Measurements from ENCODE around the gene MBL2.
A peak's percentile ranks its signal among the peaks of the same experiment; 100 is the strongest.

Gene MBL2

GRCh38 chr10:52772623-52773022, at the start of gene MBL2:
MBL2 (minus strand) TSS chr10:52772784; CDS start chr10:52771635, 1,149 bp downstream.
- DNase-seq, result no peak

GRCh38 chr10:52820309-52820708, 47.7 kb upstream of the MBL2 start:
- no peak for DNase-seq

DNA sequence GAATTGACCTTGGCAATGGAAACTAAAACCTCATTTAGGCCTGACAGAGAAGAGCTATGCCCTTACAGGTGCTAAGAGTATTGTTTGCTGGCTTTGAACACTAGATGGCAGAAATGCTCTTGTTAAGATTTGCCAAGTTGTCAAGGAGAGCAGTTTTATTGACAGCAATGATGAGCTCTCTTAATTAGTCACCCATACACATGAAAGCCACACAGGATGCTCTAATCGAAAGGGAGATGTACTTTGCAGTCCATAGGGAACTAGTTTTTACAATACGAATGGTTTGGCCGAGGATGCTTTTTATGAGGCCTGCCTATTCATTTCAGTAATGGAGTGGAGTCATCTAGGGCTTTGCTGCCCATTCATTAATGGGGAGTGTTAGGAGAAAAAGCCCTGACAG, 45.4 kb upstream of the MBL2 start:
- no peak for DNase-seq

GRCh38 chr10:52814506-52814905, 41.9 kb upstream of the MBL2 start:
- no peak for DNase-seq

DNA sequence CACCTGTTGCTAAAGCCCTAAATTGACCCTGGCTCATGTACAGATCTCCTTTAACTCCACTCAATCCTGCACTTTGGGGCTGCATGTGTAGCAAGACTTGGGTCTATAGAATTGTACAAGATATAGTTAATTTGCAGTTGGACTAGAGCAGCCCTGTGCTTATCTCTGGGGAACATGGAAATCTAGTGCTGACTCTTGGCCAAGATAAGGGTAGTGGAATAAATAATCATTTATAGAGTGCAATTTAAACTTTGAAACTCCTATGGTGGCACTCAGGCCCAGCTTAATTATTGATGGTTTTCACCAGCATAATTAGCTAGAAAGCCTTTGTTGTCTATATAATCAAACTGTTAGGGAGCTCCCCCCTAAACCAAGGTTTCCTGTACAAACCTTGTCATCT, 39.2 kb upstream of the MBL2 start:
- no peak for DNase-seq

GRCh38 chr10:52810761-52811160, 38.2 kb upstream of the MBL2 start:
- DNase-seq, result no peak

GRCh38 chr10:52807803-52808202, 35.2 kb upstream of the MBL2 start:
- no peak for DNase-seq

DNA sequence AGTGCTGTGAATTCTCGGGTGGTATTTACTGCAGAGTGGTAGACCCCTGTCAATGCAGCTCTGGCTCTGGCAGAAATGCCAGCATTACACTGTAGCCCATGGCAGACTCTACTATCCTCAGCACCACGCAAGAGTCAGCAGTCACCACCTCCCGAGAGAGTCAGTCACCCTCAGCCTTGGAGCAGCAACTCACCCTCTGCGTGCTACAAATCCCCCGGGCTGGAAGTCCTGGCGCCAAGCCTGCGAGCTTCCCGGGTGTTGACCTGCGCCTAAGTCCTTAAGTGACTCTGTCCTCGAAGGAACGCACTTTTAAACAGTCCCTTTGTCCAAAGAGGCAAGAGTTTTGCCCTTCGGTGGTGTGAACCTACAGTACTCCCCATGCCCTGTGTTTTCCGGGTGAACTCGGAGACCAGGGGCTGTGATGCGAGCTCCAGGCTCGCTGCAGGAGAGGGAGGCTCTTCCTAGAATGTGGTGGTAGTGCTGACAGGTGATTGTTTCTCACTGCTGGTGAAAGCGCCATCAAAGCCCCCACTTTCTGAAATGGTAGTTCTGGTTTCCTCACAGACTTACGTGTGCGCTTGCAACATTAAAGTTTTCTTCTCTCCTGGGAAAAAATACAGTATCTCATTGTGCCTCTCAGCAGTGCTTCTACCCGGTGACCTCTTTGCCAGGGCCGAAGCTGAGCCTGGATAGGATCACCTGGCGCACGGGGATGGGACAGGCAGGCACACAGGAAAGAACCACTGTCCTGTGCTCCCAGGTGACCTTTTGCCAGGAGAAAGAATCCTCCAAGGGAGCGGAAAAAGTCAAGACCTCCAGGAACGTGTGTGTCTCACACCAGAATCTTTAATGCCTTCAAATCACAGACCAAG, 33.1 kb upstream of the MBL2 start:
- no peak for DNase-seq

DNA sequence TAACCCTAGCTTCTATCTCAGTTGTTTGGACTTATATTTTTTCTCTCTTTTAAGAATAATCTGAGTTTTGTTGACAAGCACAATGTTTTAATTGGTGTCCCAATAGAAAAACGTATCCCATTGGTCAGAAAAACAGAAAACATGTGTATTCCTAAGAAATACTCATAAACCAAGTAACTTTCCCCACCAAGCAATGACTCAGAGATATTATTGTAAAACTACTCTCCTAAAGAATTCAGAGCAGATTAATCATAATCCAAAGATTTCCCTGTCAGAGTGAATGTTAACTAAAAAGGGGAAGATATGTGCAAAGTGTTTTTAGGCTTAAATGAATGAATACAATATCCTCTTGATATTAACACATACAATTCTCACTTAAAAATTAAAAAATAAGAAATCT, 29.4 kb upstream of the MBL2 start:
- no peak for DNase-seq

GRCh38 chr10:52786098-52786497, 13.5 kb upstream of the MBL2 start:
- no peak for DNase-seq

GRCh38 chr10:52785418-52785817, 12.8 kb upstream of the MBL2 start:
- DNase-seq, result no peak

- DNase-seq, result no peak
Measured at GRCh38 chr10:52783726-52784125, 11.1 kb upstream of the MBL2 start.

DNA sequence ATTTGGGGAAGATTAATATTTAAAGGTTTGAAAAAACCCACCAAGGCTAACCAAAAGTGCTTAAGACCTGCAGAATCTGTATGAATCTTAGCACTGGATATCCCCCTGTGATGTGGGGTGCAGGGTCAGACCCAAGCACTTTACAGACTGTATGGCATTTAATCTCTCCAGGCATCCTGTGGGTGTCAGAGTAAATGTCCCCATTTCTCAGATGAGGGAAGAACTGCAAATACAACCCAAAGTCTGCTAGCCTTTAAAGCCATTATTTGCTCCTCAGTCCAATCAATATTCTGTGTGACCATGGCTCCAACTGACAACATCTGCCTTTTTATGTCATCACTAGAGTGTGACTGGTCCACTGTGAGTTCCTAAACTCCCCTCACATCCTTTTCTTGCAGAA, 10.0 kb upstream of the MBL2 start:
- no peak for DNase-seq

DNA sequence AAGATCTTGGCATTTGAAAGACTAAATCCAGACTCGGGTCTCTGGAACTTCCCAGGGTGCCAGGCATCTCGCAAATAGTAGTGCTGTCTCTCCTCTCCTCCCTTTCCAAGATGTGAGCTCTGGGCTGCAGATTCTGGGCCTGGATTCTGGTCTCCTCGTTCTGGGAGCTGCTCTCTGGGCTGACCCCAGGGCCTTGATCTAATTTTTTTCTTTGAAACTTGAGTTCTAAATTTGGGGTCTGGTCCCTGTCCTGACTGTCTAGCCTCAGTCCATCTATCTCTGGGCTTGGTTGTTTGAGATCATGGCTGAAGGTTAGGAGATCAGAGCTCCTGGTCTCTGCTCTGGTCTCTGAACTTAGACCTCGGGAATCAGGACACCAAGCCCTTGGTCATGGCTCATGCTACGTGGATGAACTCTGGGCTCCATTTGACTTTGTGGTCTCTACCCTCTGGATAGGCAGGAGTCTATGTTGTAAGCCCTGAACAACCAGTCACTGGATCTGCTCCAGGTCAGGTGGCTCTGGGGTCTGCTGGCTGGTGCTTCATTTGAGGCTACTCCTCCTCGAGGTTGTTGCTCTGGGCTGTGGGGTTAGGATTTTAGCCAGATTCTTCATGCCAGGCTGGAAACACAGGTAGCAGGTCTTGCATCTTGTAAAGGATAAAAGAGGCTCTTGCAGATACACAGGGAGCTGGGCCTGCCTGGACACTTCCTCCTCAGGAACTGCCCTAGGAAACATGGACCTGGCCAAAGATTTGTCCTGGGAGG, 8.0 kb upstream of the MBL2 start:
- DNase-seq, result no peak

DNA sequence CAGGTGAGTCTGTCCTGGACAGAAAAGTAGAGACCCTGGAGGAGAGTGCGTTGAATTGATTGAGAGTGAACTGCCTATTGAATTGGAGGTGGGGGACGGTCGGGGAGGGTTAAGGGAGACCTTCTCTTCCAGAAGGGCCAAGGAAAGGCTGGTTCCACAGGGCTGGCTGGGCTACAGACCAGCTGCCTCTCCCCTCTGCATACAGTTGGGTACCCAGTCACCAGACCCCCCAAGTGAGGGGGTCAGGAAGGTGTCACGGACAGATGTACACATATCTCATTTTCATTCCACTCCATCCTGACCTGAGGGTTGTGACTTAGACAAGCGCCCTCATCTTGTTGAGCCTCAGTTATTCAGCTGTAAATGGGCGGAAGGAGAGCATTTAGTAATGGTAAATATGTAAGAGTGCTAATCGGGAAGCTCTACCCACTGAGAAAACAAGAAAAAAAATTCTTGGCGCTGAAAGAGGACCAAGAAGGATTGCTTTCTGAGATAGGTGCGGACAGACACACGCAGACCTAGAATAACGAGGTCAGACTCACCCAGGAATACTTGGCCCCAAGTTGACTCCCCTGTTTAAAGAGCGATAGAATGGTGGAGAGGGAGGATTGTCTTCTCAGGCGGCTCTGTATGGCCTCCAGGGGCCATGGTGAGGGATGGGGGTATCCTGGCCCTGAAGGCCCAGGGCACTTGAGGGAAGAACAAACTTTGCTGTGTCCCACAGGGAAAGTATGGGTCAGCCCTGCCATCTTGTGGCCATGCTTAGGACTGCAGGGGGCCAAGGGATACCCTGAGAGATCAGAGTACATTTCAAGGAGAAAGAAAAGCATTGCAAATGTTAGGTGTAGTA, 7.2 kb upstream of the MBL2 start:
- DNase-seq, result peak in 1 of 4 experiments; percentile 1

DNA sequence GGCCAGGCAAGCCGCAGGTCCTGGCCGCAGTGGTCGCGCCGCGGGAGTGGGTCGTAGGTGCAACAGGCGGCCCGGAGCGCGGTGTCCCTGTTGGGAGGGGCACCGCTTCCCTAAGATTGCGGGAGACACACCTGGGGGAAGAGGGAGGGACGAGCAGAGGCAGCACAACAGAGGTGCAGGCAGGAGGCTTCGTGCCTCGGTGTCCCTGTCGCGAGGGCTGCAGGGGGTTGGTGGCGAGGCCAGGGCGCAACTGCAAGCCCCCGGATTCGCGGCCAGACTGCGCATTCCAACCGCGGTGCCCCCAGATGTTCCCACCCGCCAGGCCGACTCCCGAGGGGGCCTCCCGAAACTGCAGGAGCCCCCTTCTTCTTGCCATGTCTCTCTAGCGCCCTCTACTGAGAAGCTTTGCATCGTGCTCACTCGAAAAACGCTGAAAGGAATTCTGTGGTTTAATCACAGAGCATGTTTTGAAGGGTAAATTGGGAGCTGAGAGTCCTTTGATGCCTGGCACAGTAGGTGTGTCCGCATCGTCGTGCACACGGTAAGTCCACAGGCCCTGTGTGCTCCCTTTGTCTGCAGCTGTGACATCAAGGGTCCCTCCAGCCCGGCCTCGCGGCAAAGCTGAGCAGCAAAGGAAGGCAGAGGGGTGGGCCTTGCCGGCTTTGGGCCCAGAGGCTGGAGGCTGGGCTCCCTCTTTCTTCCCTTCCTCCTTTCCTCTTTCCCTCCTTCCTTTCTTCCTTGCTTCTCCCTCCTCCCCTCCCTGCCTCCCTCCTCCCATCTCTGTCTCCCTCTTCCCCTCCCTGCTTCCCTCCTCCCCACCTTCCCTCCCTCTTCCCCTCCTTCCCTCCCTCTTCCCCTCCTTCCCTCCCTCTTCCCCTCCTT, 6.2 kb upstream of the MBL2 start:
- DNase-seq, result no peak

GRCh38 chr10:52777414-52777813, 4.8 kb upstream of the MBL2 start:
- DNase-seq, result no peak

DNA sequence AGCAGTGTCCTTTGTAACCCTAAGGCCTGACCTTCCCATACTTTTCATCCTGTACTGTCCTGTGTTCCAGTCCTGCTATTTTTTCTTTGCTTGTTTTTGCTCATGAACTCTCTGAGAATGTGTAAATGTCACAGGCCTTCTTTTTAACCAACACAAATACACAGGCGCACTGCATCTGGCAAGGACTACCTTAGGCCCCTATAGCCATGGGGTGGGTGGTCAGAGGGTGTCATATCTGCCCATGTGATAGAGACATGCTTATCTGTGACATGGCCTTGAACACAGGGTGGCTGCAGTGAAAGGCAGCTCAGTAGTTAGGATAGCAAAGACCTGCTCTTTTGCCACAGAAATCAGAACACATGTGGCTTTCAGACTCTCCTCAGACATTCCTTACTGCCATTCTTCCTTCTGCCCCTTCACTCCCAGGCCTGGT, 3.9 kb upstream of the MBL2 start:
- DNase-seq, result no peak

DNA sequence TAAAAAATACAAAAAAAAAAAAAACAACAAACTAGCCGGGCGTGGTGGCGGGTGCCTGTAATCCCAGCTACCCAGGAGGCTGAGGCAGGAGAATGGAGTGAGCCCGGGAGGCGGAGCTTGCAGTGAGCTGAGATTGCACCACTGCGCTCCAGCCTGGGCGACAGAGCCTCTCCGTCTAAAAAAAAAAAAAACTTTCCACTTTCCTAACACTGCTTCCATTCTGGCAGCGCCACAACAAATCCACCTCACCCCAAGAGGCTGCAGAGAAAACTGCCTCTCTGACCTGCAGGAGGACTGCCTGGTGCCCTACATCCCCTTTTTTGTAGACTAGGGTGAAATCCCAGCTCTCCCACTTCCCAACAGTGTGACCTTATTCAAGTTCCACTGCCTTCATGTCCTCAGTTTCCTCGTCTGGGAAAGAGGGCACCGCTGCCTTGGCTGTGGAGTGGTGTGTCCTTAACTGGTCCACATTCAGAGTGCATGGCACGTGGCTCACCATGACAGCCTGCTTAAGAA, 2.6 kb upstream of the MBL2 start:
- no peak for DNase-seq

GRCh38 chr10:52774600-52775106, 2.1 kb upstream of the MBL2 start:
- no peak for DNase-seq

DNA sequence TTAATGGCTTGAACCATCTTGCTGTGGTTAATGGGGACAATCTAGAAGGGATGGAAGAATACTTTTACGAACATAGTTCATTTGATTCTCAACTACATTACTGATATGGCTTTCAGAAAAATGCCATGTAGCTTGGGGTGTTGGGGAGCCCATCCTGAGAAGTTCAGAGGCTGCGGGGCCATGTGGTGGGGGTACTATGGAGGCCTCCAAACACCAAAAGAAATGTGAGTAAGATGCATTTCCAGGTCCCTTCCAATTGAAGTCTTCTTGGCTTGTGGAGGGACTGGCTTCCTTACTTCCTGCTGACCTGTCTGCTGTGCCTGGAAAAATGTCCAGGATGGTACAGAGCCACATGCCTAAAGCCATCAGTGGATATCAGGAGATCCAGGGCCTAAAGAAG, 1.6 kb upstream of the MBL2 start:
- no peak for DNase-seq
